ENCODE results near the gene FGF19. TPM values are rescaled to one million over a fixed set of nuclear protein-coding genes. Genes with fewer than 3 reads are reported as not detected.
A peak's percentile ranks its signal among the peaks of the same experiment; 100 is the strongest.

The FGF19 gene
- total and polyA plus RNA-seq, 2 donors from 2014 or later = not detected

GRCh38 chr11:69660001-69660500 is 43.8 kb downstream of the FGF19 start:
- peak in 1 of 5 donors; percentile 30 for DNase-seq
- intact Hi-C loops (cut with DNase I) = no loop called here
- no peak overlapping the region for H3K9ac ChIP-seq (ENCODE audit: low read length in 3 of 3)
- no peaks in the 10 kb centered on the region for H3K4me1 ChIP-seq (ENCODE audit: control insufficient read depth in 2 of 3, insufficient read depth in 2 of 3, low read depth in 1 of 3, low read length in 3 of 3)
- no peaks in the 10 kb centered on the region for H3K9me3 ChIP-seq (ENCODE audit: control insufficient read depth in 2 of 3, insufficient read depth in 1 of 3, low read length in 3 of 3)
- no peak for FAIRE-seq
- peaks cover 0 to 3% (median 0%) of the 10 kb centered on the region in 3 donors for H3K36me3 ChIP-seq (ENCODE audit: control insufficient read depth in 2 of 3, insufficient read depth in 3 of 3, low read length in 3 of 3)
- H3K4me3 ChIP-seq (ENCODE audit: low read length in 3 of 3) = no peak overlapping the region
- H3K27me3 ChIP-seq (ENCODE audit: control insufficient read depth, insufficient read depth, low read length) = no peaks in the 10 kb centered on the region
- no peak for TF ChIP-seq CTCF (IDR thresholded peaks at IDR 0.05; ENCODE audit: borderline replicate concordance, extremely low read depth, insufficient read depth)
- H3K27ac ChIP-seq (ENCODE audit: low read depth in 2 of 2, low read length in 2 of 2) = no peak overlapping the region

- intact Hi-C loops (cut with DNase I) = no loop called here
- Histone ChIP-seq H3K36me3 (ENCODE audit: control insufficient read depth in 2 of 3, insufficient read depth in 3 of 3, low read length in 3 of 3) (no peaks in the 10 kb centered on the region), H3K4me3 (ENCODE audit: low read length in 3 of 3) (no peak overlapping the region), H3K27me3 (ENCODE audit: control insufficient read depth, insufficient read depth, low read length) (no peaks in the 10 kb centered on the region), H3K4me1 (ENCODE audit: control insufficient read depth in 2 of 3, insufficient read depth in 2 of 3, low read depth in 1 of 3, low read length in 3 of 3) (no peaks in the 10 kb centered on the region), H3K27ac (ENCODE audit: low read depth in 2 of 2, low read length in 2 of 2) (no peak overlapping the region), H3K9me3 (ENCODE audit: control insufficient read depth in 2 of 3, insufficient read depth in 1 of 3, low read length in 3 of 3) (no peaks in the 10 kb centered on the region), H3K9ac (ENCODE audit: low read length in 3 of 3) (no peak overlapping the region)
- no peak for TF ChIP-seq CTCF (IDR thresholded peaks at IDR 0.05; ENCODE audit: borderline replicate concordance, extremely low read depth, insufficient read depth)
- no peak for FAIRE-seq
- peak in 2 of 5 donors; percentile 16 to 38 for DNase-seq
Observed at GRCh38 chr11:69659591-69659990, 44.2 kb downstream of the FGF19 start.

- DNase-seq (peak in 1 of 5 donors; percentile 53), FAIRE-seq (no peak)
- Histone ChIP-seq H3K9ac (ENCODE audit: low read length in 3 of 3) (no peak overlapping the region), H3K9me3 (ENCODE audit: control insufficient read depth in 2 of 3, insufficient read depth in 1 of 3, low read length in 3 of 3) (no peaks in the 10 kb centered on the region), H3K27ac (ENCODE audit: low read depth in 2 of 2, low read length in 2 of 2) (no peak overlapping the region), H3K4me3 (ENCODE audit: low read length in 3 of 3) (no peak overlapping the region), H3K4me1 (ENCODE audit: control insufficient read depth in 2 of 3, insufficient read depth in 2 of 3, low read depth in 1 of 3, low read length in 3 of 3) (no peaks in the 10 kb centered on the region), H3K36me3 (ENCODE audit: control insufficient read depth in 2 of 3, insufficient read depth in 3 of 3, low read length in 3 of 3) (no peaks in the 10 kb centered on the region), H3K27me3 (ENCODE audit: control insufficient read depth, insufficient read depth, low read length) (no peaks in the 10 kb centered on the region)
- intact Hi-C loops (cut with DNase I) = no loop called here
- no peak for TF ChIP-seq CTCF (IDR thresholded peaks at IDR 0.05; ENCODE audit: borderline replicate concordance, extremely low read depth, insufficient read depth)
Observed at GRCh38 chr11:69658626-69659450, 45.0 kb downstream of the FGF19 start.

Measured in kidney (tissue), 14 donors.